ENCODE data around the gene IDH1. TPM values are rescaled to one million over a fixed set of nuclear protein-coding genes. Genes with fewer than 3 reads are reported as not detected.

The IDH1 gene
- total RNA-seq, 1 donor from 2014 or later = 363 TPM

DNA sequence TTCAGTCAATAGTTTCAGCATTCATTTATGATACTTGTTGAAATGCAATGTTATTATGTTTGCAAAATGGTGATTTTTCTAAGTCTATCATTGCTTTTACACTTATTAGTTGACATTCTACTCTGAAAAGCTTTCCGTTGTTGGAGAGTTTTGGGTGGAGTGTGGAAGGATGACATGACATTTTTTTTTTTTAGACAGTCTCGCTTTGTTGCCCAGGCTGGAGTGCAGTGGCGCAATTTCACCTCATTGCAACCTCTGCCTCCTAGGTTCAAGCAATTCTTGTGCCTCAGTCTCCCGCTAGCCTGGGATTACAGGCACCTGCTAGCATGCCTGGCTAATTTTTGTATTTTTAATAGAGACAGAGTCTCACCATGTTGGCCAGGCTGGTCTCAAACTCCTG lies 41.0 kb upstream of the IDH1 start:
- TF ChIP-seq, protein P1, sequence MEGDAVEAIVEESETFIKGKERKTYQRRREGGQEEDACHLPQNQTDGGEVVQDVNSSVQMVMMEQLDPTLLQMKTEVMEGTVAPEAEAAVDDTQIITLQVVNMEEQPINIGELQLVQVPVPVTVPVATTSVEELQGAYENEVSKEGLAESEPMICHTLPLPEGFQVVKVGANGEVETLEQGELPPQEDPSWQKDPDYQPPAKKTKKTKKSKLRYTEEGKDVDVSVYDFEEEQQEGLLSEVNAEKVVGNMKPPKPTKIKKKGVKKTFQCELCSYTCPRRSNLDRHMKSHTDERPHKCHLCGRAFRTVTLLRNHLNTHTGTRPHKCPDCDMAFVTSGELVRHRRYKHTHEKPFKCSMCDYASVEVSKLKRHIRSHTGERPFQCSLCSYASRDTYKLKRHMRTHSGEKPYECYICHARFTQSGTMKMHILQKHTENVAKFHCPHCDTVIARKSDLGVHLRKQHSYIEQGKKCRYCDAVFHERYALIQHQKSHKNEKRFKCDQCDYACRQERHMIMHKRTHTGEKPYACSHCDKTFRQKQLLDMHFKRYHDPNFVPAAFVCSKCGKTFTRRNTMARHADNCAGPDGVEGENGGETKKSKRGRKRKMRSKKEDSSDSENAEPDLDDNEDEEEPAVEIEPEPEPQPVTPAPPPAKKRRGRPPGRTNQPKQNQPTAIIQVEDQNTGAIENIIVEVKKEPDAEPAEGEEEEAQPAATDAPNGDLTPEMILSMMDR (IDR thresholded peaks at IDR 0.05; ENCODE audit: insufficient read depth, low read length, severe bottlenecking) = no peak
- Histone ChIP-seq H3K27me3 (ENCODE audit: control insufficient read depth, insufficient read depth, low read length) (no peaks in the 10 kb centered on the region), H3K4me3 (ENCODE audit: low read depth, low read length) (no peak overlapping the region), H3K36me3 (ENCODE audit: control insufficient read depth, insufficient read depth, low read length) (peaks cover 1% of the 10 kb centered on the region)
- DNase-seq (ENCODE audit: low read depth) = no peak
- FAIRE-seq = no peak

DNA sequence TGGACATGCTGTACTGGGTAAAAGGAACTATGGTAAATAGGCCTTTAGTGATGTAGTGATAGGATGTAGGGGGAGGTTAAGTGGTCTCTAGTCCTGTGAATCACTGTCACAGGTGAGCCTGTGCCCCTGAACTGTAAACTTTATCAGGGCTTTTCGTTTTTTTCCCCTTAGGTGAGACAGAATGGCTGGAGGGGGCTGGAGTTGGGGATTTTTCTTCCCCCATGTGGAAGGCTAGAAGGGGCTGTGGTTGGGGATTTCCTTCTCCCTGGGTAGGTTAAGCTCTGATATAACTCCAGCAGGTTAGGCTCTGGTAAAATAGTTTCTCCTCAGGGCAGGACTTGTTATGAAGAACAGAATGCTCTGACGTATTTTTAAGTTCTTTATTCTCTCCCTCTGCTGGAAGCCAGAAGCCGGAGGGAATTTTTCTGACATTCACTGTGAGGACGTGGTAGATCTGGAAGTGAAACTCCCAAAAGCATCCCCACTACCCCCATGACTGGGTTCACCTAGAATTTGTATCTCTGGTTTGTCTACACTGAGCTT lies 39.7 kb upstream of the IDH1 start:
- Histone ChIP-seq H3K36me3 (ENCODE audit: control insufficient read depth, insufficient read depth, low read length) (peaks cover 4% of the 10 kb centered on the region), H3K27me3 (ENCODE audit: control insufficient read depth, insufficient read depth, low read length) (no peaks in the 10 kb centered on the region), H3K4me3 (ENCODE audit: low read depth, low read length) (no peak overlapping the region)
- DNase-seq (ENCODE audit: low read depth) (no peak), FAIRE-seq (no peak)
- TF ChIP-seq, protein P1 (IDR thresholded peaks at IDR 0.05; ENCODE audit: insufficient read depth, low read length, severe bottlenecking) = no peak

DNA sequence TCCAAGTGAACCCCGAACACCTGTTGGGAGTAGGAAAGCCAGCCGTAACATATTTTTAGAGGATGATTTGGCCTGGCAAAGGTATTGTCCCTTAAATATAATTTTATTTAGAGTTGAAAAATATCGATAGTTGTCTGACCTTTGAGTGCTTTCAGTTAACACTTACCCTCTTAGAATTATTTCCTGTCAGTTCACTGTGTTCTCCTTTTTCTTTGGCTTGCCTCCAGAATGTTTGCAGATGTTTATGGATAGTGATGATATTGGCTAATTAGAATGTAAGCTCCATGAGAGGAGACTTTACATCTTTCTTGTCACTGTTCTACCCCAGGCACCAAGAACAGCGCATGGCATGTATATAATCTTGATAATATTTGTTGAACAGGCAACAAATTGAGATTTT lies 31.0 kb upstream of the IDH1 start:
- DNase-seq (ENCODE audit: low read depth) (no peak), FAIRE-seq (no peak)
- peaks cover 4% of the 10 kb centered on the region for H3K36me3 ChIP-seq (ENCODE audit: control insufficient read depth, insufficient read depth, low read length)
- TF ChIP-seq, protein P1 (IDR thresholded peaks at IDR 0.05; ENCODE audit: insufficient read depth, low read length, severe bottlenecking) = no peak
- H3K4me3 ChIP-seq (ENCODE audit: low read depth, low read length) = no peak overlapping the region
- no peaks in the 10 kb centered on the region for H3K27me3 ChIP-seq (ENCODE audit: control insufficient read depth, insufficient read depth, low read length)

DNA sequence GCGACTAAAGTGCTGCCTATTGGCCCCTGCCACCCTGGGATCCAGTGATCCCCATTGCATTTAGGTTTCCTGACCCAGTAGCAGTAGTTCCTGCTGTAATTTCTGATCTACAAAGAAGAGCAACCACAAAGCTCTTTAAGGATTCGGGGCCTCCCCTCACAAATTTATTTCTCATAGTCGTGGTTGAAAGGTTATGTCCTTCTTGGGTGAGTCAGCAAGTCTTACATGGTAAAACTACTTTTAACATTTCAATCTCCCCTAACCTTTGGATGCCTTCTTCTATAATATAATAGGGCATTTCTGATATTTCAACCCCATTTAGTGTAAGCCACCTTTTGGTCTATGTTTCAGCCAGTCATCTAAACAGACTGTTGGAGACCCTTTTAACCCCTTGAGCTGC lies 26.1 kb upstream of the IDH1 start:
- H3K4me3 ChIP-seq (ENCODE audit: low read depth, low read length) = no peak overlapping the region
- no peak for FAIRE-seq
- DNase-seq (ENCODE audit: low read depth) = no peak
- H3K36me3 ChIP-seq (ENCODE audit: control insufficient read depth, insufficient read depth, low read length) = peaks cover 7% of the 10 kb centered on the region
- TF ChIP-seq, protein P1 (IDR thresholded peaks at IDR 0.05; ENCODE audit: insufficient read depth, low read length, severe bottlenecking) = no peak
- no peaks in the 10 kb centered on the region for H3K27me3 ChIP-seq (ENCODE audit: control insufficient read depth, insufficient read depth, low read length)

DNA sequence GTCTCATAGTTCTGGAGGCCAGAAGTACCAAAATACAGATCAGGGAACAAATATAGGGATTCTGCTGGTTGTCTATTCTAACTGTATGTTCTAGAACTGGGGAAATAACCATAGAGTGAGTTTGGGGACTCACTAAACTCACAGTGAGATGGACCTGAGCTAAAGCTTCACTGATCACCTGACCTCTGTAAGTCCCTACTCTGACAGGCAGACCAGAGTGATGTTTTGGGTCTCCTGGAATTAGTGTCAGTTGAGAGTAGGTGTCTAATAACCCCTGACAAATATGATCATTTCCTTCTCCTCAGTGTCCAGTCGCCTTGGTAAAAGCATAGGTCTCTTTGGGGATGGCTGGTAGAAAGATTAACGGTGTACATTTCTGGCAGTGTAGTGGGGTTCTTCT lies 25.4 kb upstream of the IDH1 start:
- no peak for FAIRE-seq

More for the DNA sequence above, 25.4 kb upstream of the IDH1 start:
- TF ChIP-seq, protein P1 (IDR thresholded peaks at IDR 0.05; ENCODE audit: insufficient read depth, low read length, severe bottlenecking) = no peak
- no peak overlapping the region for H3K4me3 ChIP-seq (ENCODE audit: low read depth, low read length)
- no peak for DNase-seq (ENCODE audit: low read depth)
- peaks cover 7% of the 10 kb centered on the region for H3K36me3 ChIP-seq (ENCODE audit: control insufficient read depth, insufficient read depth, low read length)
- no peaks in the 10 kb centered on the region for H3K27me3 ChIP-seq (ENCODE audit: control insufficient read depth, insufficient read depth, low read length)

Data from bronchial epithelial cell (primary cell).